Fibroblast of villous mesenchyme (primary cell): Measurements from ENCODE around the gene SH3RF3. TPM values are rescaled to one million over a fixed set of nuclear protein-coding genes. Genes with fewer than 3 reads are reported as not detected.

Experiments used
- DNase-seq: peaks from one replicate; pipeline ENCODE4 v3.0.0-alpha.2; 2010; ENCODE audit warnings: low read depth
- H3K4me3 ChIP-seq: 2 replicates; pipeline ENCODE4 v1.5.1; 2011; ENCODE audit warnings: low read depth, mild to moderate bottlenecking, low read length
- CTCF ChIP-seq: IDR thresholded peaks from 2 replicates; pipeline ENCODE4 v1.5.1; 2012; ENCODE audit warnings: low read depth, mild to moderate bottlenecking, low read length; ENCODE audit not compliant: insufficient read depth
- total RNA-seq: library from RNA; depleted of rRNA; stranded (reverse); fragments of >200 nt; gene quantifications from 2 replicates; pipeline ENCODE4 v1.2.3, GENCODE V29; 2012

Gene SH3RF3
- total RNA-seq, 1 donor, result 13.4 TPM

GRCh38 chr2:109272461-109272860, 143.5 kb downstream of the SH3RF3 start:
- no peak overlapping the region for H3K4me3 ChIP-seq
- no peak for TF ChIP-seq CTCF
- no peak for DNase-seq

- DNase-seq, result peak; percentile 84
- H3K4me3 ChIP-seq, result no peak overlapping the region
- TF ChIP-seq CTCF, result no peak
These were observed 146.4 kb downstream of the SH3RF3 start for GRCh38 chr2:109275120-109276012.

- H3K4me3 ChIP-seq, result no peak overlapping the region
- DNase-seq, result no peak
- TF ChIP-seq CTCF, result no peak
These were observed 148.4 kb downstream of the SH3RF3 start for GRCh38 chr2:109277406-109277805.

GRCh38 chr2:109279243-109279860, 150.3 kb downstream of the SH3RF3 start:
- no peak overlapping the region for H3K4me3 ChIP-seq
- TF ChIP-seq CTCF, result no peak
- peak; percentile 80 for DNase-seq

- H3K4me3 ChIP-seq, result no peak overlapping the region
- no peak for TF ChIP-seq CTCF
- no peak for DNase-seq
These were observed 151.8 kb downstream of the SH3RF3 start for GRCh38 chr2:109280804-109281203.

GRCh38 chr2:109282360-109282759, 153.4 kb downstream of the SH3RF3 start:
- DNase-seq, result no peak
- TF ChIP-seq CTCF, result no peak
- H3K4me3 ChIP-seq, result no peak overlapping the region
